ENCODE measurements around the gene EMC9. TPM values are rescaled to one million over a fixed set of nuclear protein-coding genes. Genes with fewer than 3 reads are reported as not detected.

EMC9 gene
- total and polyA plus RNA-seq, 10 of the 15 experiments (the other 5 are each of a cell fraction or from before 2014, with no cell fraction given): 15.3 to 60.5 (median 30.3) TPM

- peak; percentile 50; the same call in 1 of the 2 replicates for TF ChIP-seq SMARCA5 (IDR thresholded peaks at IDR 0.05)
- TF ChIP-seq FOS (IDR thresholded peaks at IDR 0.05; ENCODE audit: borderline replicate concordance, extremely low read depth, insufficient read length): no peak
- peak; percentile 64 for TF ChIP-seq KLF5 (IDR thresholded peaks at IDR 0.05; ENCODE audit: partially characterized antibody)
- TF ChIP-seq POU2F2 (IDR thresholded peaks at IDR 0.05; ENCODE audit: borderline replicate concordance, low read depth, low read length): 0 out of 3 replicates have a peak, but pooled peaks have one; percentile 6
- no peak for TF ChIP-seq MYB (IDR thresholded peaks at IDR 0.05; ENCODE audit: borderline replicate concordance, low read depth, low read length)
- peak; percentile 19; the same call in 1 of the 2 replicates for TF ChIP-seq CBFB (IDR thresholded peaks at IDR 0.05; ENCODE audit: low read depth)
- TF ChIP-seq RAD51 (IDR thresholded peaks at IDR 0.05): no peak
- TF ChIP-seq PKNOX1 (IDR thresholded peaks at IDR 0.05): peak; percentile 73
- no peak for TF ChIP-seq CEBPB (IDR thresholded peaks at IDR 0.05; ENCODE audit: borderline replicate concordance in 1 of 2, low read depth in 2 of 2, low read length in 2 of 2)
- no peak for TF ChIP-seq WRNIP1 (IDR thresholded peaks at IDR 0.05; ENCODE audit: borderline replicate concordance, low read depth, low read length)
- TF ChIP-seq HCFC1 (IDR thresholded peaks at IDR 0.05; ENCODE audit: low read length): no peak
- TF ChIP-seq GATAD2B (conservative IDR thresholded peaks at IDR 0.05; ENCODE audit: low read depth): peak; percentile 31
- 0 out of 2 replicates have a peak, but pooled peaks have one; percentile 49 for TF ChIP-seq E2F4 (IDR thresholded peaks at IDR 0.05; ENCODE audit: low read depth, low read length)
- TF ChIP-seq LARP7 (IDR thresholded peaks at IDR 0.05): peak; percentile 86
- no peak; the same call in 1 of the 2 replicates for TF ChIP-seq HDGF (IDR thresholded peaks at IDR 0.05)
- TF ChIP-seq SRF (IDR thresholded peaks at IDR 0.05; ENCODE audit: low read depth in 2 of 2, low read length in 2 of 2): 0 out of 4 replicates have a peak, but pooled peaks have one; percentile 1 to 19
- TF ChIP-seq CREB1 (IDR thresholded peaks at IDR 0.05; ENCODE audit: low read depth): no peak
- TF ChIP-seq NKRF (conservative IDR thresholded peaks at IDR 0.05): peak; percentile 60
- TF ChIP-seq NR2C1 (IDR thresholded peaks at IDR 0.05): peak; percentile 85
- TF ChIP-seq MXI1 (IDR thresholded peaks at IDR 0.05; ENCODE audit: low read depth, low read length): peak; percentile 14
- TF ChIP-seq, protein P1, sequence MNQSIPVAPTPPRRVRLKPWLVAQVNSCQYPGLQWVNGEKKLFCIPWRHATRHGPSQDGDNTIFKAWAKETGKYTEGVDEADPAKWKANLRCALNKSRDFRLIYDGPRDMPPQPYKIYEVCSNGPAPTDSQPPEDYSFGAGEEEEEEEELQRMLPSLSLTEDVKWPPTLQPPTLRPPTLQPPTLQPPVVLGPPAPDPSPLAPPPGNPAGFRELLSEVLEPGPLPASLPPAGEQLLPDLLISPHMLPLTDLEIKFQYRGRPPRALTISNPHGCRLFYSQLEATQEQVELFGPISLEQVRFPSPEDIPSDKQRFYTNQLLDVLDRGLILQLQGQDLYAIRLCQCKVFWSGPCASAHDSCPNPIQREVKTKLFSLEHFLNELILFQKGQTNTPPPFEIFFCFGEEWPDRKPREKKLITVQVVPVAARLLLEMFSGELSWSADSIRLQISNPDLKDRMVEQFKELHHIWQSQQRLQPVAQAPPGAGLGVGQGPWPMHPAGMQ (IDR thresholded peaks at IDR 0.05; ENCODE audit: borderline replicate concordance): no peak
- TF ChIP-seq SUZ12 (IDR thresholded peaks at IDR 0.05; ENCODE audit: unreplicated experiment): no peak
- TF ChIP-seq SIX5 (IDR thresholded peaks at IDR 0.05; ENCODE audit: low read depth, low read length, severe bottlenecking): no peak
- peak; percentile 28 for TF ChIP-seq POLR2A (IDR thresholded peaks at IDR 0.05; ENCODE audit: low read depth, low read length)
- peak; percentile 54 for TF ChIP-seq SMAD1 (IDR thresholded peaks at IDR 0.05; ENCODE audit: low read depth, partially characterized antibody)
- TF ChIP-seq NR2F1 (conservative IDR thresholded peaks at IDR 0.05): peak; percentile 55; the same call in 1 of the 2 replicates
- no peak for TF ChIP-seq ZZZ3 (IDR thresholded peaks at IDR 0.05; ENCODE audit: control insufficient read depth, insufficient read length, low read depth)
Measured at GRCh38 chr14:24146978-24147760, 5.8 kb upstream of the EMC9 start, which contains the start of gene RNF31 (continued).
